ES-I3 (cell line): ENCODE measurements around the gene TOPAZ1.

Experiments used
- H3K36me3 ChIP-seq: 2 replicates; pipeline ENCODE4 v1.6.1; 2013; ENCODE audit warnings: mild to moderate bottlenecking, low read length, control low read depth, moderate library complexity; ENCODE audit not compliant: insufficient read depth
- H3K4me1 ChIP-seq: 2 replicates; pipeline ENCODE4 v1.6.1; 2013; ENCODE audit warnings: mild to moderate bottlenecking, control low read depth, low read length; ENCODE audit not compliant: insufficient read depth
- H3K9ac ChIP-seq: 2 replicates; pipeline ENCODE4 v1.6.1; 2013; ENCODE audit warnings: low read depth, mild to moderate bottlenecking, low read length, moderate library complexity
- H3K9me3 ChIP-seq: 2 replicates; pipeline ENCODE4 v1.6.1; 2013; ENCODE audit warnings: mild to moderate bottlenecking, low read length, moderate library complexity; ENCODE audit not compliant: control insufficient read depth, insufficient read depth

The TOPAZ1 gene

DNA sequence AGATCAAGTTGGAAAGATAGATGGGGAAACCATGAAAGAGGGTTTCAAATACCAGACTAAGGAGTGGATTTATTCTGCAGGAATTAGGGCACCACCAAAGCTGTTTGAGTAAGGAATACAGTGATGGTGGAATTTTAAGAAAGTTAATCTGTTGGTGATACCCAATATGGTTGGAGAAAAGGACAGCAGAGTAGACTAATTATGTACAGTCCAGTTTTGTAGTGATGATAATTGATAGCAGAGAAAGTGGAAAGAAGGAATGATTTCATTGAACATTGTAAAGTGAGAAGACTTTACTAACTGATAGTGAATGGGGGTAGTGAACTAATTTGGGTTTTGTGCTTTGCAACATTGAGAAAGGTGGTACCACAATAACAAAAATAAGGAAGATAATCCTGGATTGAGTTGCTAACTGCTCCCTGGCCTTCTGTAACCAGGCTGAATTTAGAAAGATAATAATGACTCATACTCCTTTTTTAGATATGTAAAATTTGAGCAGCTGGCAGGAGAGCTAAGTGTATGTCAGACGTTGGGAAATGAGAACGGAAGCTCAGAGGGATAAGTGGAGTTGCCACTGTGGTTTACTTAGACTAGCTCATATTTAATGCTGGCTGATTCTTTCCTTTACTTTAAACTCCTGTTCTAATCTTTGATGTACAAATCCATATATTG lies 113.8 kb downstream of the TOPAZ1 start:
- H3K9ac ChIP-seq, result no peak overlapping the region
- no peaks in the 10 kb centered on the region for H3K36me3 ChIP-seq
- peaks cover 8% of the 10 kb centered on the region; the same call in 1 of the 2 replicates for H3K4me1 ChIP-seq
- no peaks in the 10 kb centered on the region for H3K9me3 ChIP-seq

DNA sequence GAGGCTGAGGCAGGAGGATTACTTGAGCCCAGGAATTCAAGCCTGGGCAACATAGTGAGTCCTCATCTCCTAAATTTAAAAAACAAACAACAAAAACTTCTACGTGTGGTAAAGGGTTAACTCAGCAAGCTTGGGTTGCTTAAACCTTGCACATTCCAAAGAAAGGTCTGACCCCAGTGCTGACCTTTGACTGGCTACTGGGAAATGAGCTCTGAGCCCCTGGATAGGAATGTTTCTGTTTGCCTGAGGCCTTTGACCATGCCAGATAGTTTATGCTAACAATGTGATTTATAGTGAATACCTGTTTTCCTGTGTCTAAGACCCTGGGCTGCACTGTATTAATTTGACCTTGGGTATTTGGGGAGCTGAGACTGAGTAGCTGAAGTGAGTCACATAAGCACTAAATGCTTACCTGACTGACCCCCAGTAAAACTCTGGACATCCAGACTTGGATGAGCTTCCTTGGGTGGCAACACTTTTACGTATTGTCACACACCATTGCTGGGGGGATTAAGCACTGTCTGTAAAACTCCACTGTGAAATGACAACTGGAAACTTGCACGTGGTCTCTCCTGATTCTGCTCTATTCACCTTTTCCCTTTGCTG lies 117.6 kb downstream of the TOPAZ1 start:
- H3K9me3 ChIP-seq, result no peaks in the 10 kb centered on the region
- H3K36me3 ChIP-seq, result no peaks in the 10 kb centered on the region
- peaks cover 15% of the 10 kb centered on the region; the same call in 1 of the 2 replicates for H3K4me1 ChIP-seq
- H3K9ac ChIP-seq, result no peak overlapping the region

DNA sequence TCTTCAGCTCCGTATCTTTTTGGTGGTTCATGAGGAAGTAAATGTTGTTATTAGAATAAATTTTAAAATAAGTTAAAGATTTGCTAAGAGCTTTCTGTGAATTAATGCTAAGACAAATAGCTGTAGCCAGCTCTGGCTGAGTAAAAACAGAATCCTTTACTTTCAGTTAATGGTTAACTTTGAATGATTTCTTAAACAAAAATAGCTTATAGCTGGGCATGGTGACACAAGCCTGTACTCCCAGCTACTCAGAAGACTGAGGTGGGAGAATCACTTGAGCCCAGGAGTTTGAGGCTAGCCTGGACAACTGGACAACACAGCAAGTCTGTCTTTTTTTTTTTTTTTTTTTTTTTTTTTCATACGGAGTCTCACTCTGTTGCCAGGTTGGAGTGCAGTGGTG lies 121.9 kb downstream of the TOPAZ1 start:
- Histone ChIP-seq H3K9me3 (no peaks in the 10 kb centered on the region), H3K4me1 (peaks cover 15% of the 10 kb centered on the region; the same call in 1 of the 2 replicates), H3K36me3 (no peaks in the 10 kb centered on the region), H3K9ac (no peak overlapping the region)

DNA sequence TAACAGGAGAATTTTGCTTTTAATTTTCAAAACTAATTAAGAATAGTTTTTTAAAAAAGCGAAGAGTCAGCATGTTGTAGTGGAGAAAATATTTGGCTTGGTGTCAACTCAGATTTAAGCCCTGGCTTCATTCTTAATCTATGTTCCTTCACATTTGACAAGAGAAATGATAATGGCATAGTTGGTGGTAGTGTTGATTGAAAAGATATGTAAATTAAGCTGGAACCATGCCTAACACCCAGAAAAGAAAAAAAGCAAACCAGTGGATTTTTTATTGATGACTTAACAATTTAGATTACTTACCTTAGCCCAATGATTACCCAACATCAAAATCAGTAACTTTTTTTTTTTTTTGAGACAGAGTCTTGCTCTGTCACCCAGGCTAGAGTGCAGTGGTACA lies 124.3 kb downstream of the TOPAZ1 start:
- Histone ChIP-seq H3K9ac (no peak overlapping the region), H3K4me1 (0 out of 2 replicates have a peak, but pooled peaks cover 6% of the 10 kb centered on the region), H3K36me3 (no peaks in the 10 kb centered on the region), H3K9me3 (no peaks in the 10 kb centered on the region)

DNA sequence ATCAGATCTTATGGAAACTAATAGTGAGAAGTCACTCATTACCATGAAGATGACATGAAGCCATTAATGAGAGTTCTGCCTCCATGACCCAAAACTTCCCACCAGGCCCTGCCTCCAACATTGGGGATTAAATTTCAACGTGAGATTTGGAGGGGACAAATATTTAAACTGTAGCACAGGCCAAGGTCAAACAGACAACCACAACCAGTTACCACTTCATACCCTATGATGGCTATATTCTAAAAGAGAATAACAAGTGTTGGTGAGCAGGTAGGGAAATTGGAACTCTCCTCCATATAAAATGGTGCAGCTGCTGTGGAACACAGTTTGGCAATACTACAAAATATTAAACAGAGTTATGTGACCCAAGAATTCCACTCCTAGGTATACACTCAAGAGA lies 133.8 kb downstream of the TOPAZ1 start:
- 0 out of 2 replicates have a peak, but pooled peaks cover 2% of the 10 kb centered on the region for H3K9me3 ChIP-seq
- H3K4me1 ChIP-seq, result no peaks in the 10 kb centered on the region
- no peak overlapping the region for H3K9ac ChIP-seq
- no peaks in the 10 kb centered on the region; the same call in 1 of the 2 replicates for H3K36me3 ChIP-seq
